Epithelial cell of prostate (primary cell): Measurements from ENCODE around the gene IL17RA.
"Not testable (repeated sequence)": the region's sequence is repeated elsewhere in the genome, so short reads cannot be mapped to it uniquely, and the experiment has no call there.

Experiments used
- DNase-seq: peaks from one replicate; pipeline ENCODE4 v3.0.0-alpha.2; 2011; ENCODE audit warnings: low read depth, low spot score
- H3K27ac ChIP-seq: fragments of 450-650 bp; 2 replicates; pipeline ENCODE4 v1.5.1; 2017; ENCODE audit warnings: mild to moderate bottlenecking

Gene IL17RA

GRCh38 chr22:17118342-17118741 lies 33.5 kb downstream of the IL17RA start:
- H3K27ac ChIP-seq = no peak overlapping the region
- DNase-seq = no peak

DNA sequence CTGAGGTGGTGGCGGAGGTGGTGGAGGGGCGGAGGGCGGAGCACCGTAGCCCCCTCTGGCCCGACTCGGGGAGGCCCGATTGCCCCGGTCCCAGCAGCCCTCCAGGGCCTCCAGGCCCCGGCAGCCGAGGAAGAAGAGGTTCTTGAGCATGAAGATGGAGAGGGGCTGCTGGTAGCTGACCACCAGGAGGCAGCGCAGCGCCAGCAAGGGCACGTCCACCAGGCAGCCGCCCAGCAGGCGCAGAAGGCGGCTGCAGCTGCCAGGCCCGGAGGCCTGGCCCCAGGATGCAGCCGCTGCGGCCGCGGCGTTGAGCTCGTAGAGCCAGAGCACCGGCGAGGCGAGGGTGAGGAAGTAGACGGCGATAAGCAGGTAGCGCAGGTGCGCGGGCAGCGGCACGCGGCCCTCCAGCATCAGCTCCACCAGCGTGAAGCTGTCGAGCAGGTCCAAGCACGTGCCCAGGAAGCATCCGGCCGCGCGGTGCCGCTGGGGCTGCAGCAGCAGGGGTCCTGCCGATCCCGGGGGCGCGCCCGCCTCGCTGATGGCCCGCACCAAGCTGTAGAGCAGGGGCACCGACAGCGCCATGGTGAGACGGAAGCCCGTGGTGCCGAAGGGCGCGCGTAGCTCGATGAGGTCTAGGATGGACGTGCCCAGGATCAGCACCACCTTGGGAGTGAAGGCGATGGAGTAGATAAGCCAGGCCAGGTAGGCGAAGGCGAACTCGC lies 34.8 kb downstream of the IL17RA start:
- DNase-seq = no peak
- no peak overlapping the region for H3K27ac ChIP-seq

DNA sequence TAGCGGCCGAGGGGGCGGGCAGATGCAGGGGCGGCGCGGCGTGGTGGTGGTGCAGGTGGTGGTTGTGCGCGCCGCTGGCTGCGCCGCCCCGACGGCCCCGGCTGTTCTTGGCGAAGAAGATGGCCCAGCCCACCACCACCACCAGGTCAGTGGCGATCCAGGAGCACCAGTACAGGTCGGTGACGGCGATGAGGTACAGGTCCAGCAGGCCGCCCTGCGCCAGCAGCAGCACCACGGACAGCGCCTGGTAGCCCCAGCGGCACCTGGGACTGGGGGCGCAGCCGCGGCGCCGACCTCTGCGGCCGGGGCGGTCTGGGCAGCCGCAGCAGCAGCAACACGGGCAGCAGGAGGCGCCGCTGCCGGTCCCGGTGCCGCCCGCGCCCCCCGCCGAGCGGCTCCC lies 35.5 kb downstream of the IL17RA start:
- no peak overlapping the region for H3K27ac ChIP-seq
- DNase-seq = no peak

DNA sequence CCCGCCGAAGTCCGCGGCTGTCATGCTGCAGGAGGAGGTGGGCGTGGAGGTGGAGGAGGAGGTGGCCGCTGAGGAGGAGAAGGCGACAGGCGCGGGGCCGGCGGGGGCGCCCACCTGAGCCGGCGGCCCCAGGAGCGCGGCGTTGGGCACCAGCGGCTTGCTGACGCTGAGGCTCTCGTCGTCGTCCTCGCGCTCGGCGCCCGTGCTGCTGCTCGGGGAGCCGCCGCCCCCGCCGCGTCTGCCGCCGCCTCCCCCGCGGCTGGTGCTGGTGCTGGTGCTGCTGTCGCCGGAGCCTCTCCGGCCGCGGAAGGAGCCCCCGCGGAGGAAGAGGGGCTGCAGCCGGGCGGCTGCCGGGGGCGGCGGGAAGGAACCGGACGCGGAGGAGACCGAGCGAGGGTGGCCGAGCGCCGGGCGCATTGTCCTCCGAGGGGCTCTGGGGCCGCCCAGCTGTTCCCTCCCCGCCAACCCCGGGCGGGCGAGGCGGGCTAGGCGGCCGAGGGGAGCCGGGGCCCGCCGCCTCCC lies 36.0 kb downstream of the IL17RA start:
- H3K27ac ChIP-seq = no peak overlapping the region
- no peak for DNase-seq

GRCh38 chr22:17121233-17122195 lies 36.7 kb downstream of the IL17RA start, which contains the start of gene TMEM121B:
Gene TMEM121B (minus strand): TSS chr22:17121360. CDS start chr22:17121127, 233 bp downstream.
- no peak for DNase-seq
- H3K27ac ChIP-seq = no peak within 1 kb of the TSS

GRCh38 chr22:17130199-17130598 lies 45.4 kb downstream of the IL17RA start:
- H3K27ac ChIP-seq = no peak overlapping the region
- DNase-seq = no peak

GRCh38 chr22:17131686-17132085 lies 46.9 kb downstream of the IL17RA start:
- DNase-seq = no peak
- H3K27ac ChIP-seq = no peak overlapping the region

- no peak for DNase-seq
- no peak overlapping the region for H3K27ac ChIP-seq
These were observed 47.3 kb downstream of the IL17RA start for GRCh38 chr22:17132112-17132511.

GRCh38 chr22:17133137-17133536 lies 48.3 kb downstream of the IL17RA start:
- no peak overlapping the region for H3K27ac ChIP-seq
- no peak for DNase-seq

- DNase-seq = no peak
- H3K27ac ChIP-seq = no peak overlapping the region
These were observed 50.5 kb downstream of the IL17RA start for GRCh38 chr22:17135153-17135760.

DNA sequence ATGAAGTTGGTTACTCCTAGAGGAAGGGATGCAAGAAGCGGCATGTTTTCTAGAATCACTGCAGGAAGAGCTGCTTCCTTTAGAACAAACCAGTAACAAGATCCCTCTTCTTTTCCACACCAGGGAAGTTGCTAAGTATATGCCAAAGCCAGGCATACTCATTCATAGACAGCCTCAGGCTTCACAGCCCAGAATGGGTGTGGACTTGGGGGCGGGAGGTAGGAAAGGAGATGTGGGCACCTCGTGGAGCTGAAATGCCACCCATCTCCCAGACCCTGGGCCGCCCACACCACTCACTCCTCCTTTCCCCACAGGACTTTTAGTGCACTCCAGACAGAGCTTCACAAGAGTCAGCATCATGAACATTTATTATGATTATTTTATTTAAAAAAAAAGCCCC lies 52.4 kb downstream of the IL17RA start:
- H3K27ac ChIP-seq = no peak overlapping the region
- DNase-seq = no peak

DNA sequence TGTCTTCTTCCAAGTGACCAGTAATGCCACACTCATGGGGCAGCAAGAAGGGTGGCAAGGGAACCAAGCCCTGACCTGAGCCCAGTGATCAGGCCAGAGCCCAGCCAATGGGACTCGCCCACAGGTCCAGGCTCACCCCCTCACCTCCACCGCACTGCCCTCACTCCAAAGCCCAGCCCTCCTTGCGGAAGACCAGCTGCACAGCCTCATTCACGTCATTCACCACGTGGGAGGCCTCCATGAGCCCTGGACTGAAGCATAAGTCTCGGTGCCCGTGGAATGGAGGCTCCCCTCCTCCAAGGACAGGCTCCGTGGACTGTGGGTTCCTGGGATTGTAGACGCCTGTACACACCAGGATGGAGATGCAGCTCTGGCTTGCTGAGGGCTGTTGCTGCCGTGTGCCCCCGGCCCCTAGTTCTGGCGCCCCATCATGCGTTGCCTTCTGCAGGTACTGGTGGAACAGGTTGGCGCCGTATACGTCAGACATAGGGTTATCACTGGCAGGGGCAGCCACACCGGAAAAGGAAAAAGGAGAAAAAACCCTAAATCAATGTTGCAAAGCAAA lies 53.1 kb downstream of the IL17RA start:
- DNase-seq = no peak
- no peak overlapping the region for H3K27ac ChIP-seq

GRCh38 chr22:17138513-17138912 lies 53.7 kb downstream of the IL17RA start:
- no peak overlapping the region for H3K27ac ChIP-seq
- no peak for DNase-seq

- no peak overlapping the region for H3K27ac ChIP-seq
- DNase-seq = no peak
These were observed 55.2 kb downstream of the IL17RA start for GRCh38 chr22:17140022-17140421.

- no peak overlapping the region for H3K27ac ChIP-seq
- DNase-seq = no peak
These were observed 56.3 kb downstream of the IL17RA start for GRCh38 chr22:17140826-17141766.

DNA sequence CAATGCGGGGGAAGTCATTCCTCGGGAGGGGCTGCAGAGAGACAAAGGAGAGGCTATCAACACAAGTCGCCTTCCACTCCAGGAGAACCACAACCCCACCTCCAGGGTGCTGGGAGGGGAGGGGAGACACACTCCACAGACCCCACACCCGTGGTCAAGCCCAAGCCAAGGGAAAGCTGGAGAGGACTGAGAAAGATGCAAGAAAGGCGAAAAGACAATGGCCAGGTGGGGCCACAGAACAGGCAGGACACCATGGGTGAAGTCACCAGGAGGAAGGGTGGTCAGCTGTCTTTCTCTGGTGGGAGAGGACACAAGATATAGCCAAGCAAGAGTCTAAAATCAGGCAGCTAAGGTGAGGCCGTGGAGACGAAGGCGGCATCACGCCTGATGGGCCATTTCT lies 58.3 kb downstream of the IL17RA start:
- no peak for DNase-seq
- no peak overlapping the region for H3K27ac ChIP-seq

GRCh38 chr22:17143826-17144225 lies 59.0 kb downstream of the IL17RA start:
- DNase-seq = no peak
- no peak overlapping the region for H3K27ac ChIP-seq

GRCh38 chr22:17145021-17145680 lies 60.4 kb downstream of the IL17RA start:
- H3K27ac ChIP-seq = no peak overlapping the region
- DNase-seq = no peak

DNA sequence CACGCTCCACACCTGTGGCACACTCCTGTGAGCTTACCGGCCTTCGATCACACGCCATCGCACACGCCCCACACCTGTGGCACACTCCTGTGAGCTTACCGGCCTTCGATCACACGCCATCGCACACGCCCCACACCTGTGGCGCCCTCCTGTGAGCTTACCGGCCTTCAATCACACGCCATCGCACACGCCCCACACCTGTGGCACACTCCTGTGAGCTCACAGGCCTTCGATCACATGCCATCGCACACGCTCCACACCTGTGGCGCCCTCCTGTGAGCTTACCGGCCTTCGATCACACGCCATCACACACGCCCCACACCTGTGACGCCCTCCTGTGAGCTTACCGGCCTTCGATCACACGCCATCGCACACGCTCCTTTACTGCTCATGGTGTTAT lies 62.7 kb downstream of the IL17RA start:
- H3K27ac ChIP-seq, DNase-seq: not testable (repeated sequence)
